HepG2 (cell line): ENCODE data around the gene OR2AK2. TPM values are rescaled to one million over a fixed set of nuclear protein-coding genes. Genes with fewer than 3 reads are reported as not detected.
A peak's percentile ranks its signal among the peaks of the same experiment; 100 is the strongest.

Experiments
- ATAC-seq: fragments of 200-7000 bp; cut with Tn5 transposase; 3 replicates; pipeline ENCODE4 v1.9.1; 2020; ENCODE audit warnings: mild to moderate bottlenecking, moderate library complexity
- BruUV-seq: library from RNA; stranded (reverse); fragments of 400-500 nt; replicated peaks from 2 replicates; lab custom pipeline; 2021; lab: Mats Ljungman, UMichigan
- CTCF ChIA-PET: fragments of 300-600 bp; formaldehyde crosslinking; extraction: SDS; loops from one replicate; lab custom pipeline; 2021; ENCODE audit warnings: low total read pairs, inconsistent platforms, low intra/inter-chr PET ratio; lab: Yijun Ruan, JAX
- POLR2A ChIA-PET: fragments of 350-600 bp; sonication (Branson Sonifier 250); formaldehyde crosslinking; loops from one replicate; lab custom pipeline; 2020; ENCODE audit warnings: antibody characterized with exemption, inconsistent platforms; lab: Yijun Ruan, JAX
- DNase-seq: peaks from one replicate; pipeline ENCODE4 v3.0.0-alpha.2; 2015; ENCODE audit warnings: low spot score
- FAIRE-seq: peaks from 3 replicates; lab custom pipeline; 2011; peaks lifted over from hg19 to GRCh38; lab: Jason Lieb, UNC
- H2AFZ ChIP-seq: one replicate; pipeline ENCODE4 v1.6.1; 2011; ENCODE audit warnings: low read length, inconsistent platforms
- H3K27ac ChIP-seq: fragments of 300-600 bp; 3 replicates; pipeline ENCODE4 v1.8.0; 2011; ENCODE audit warnings: mixed run types, mild to moderate bottlenecking, mixed read lengths, low read length, inconsistent platforms; ENCODE audit not compliant: insufficient read depth; ENCODE audit errors: extremely low read length
- H3K27me3 ChIP-seq, 2 experiments: fragments of 200-600 bp in 1 of 2; 2 replicates in 1 of 2; 3 replicates in 1 of 2; pipeline versions ENCODE4 v1.6.0 to v1.8.0; 2011; ENCODE audit warnings: low read length in 2 of 2, mild to moderate bottlenecking in 2 of 2, moderate library complexity in 2 of 2, inconsistent platforms in 1 of 2; ENCODE audit not compliant: insufficient read depth in 2 of 2, control insufficient read depth in 1 of 2
- H3K36me3 ChIP-seq, 2 experiments: fragments of 200-600 bp in 1 of 2; replicated peaks in 1 of 2; 2 replicates in 1 of 2; 3 replicates in 1 of 2; pipeline versions ENCODE4 v1.5.1 to v1.8.0; 2011; ENCODE audit warnings: low read length in 2 of 2, inconsistent platforms in 1 of 2; ENCODE audit not compliant: insufficient read depth in 2 of 2, control insufficient read depth in 1 of 2
- H3K4me1 ChIP-seq: 2 replicates; pipeline ENCODE4 v1.5.1; 2012; ENCODE audit warnings: low read length, inconsistent platforms; ENCODE audit not compliant: insufficient read depth
- H3K4me2 ChIP-seq: 2 replicates; pipeline ENCODE4 v1.6.0; 2011; ENCODE audit warnings: low read depth, low read length, inconsistent platforms
- H3K4me3 ChIP-seq, 3 experiments: fragments of 200-600 bp in 1 of 3; sonication (generic), shearing (Covaris generic) in 1 of 3; replicated peaks in 1 of 3; 2 replicates each; pipeline ENCODE4 v1.5.1; 2011 to 2016; ENCODE audit warnings: low read length in 3 of 3, inconsistent platforms in 2 of 3, low read depth in 2 of 3, mild to moderate bottlenecking in 2 of 3, control low read depth in 1 of 3, mixed read lengths in 1 of 3; ENCODE audit not compliant: insufficient read depth in 1 of 3
- H3K79me2 ChIP-seq: one replicate; pipeline ENCODE4 v1.6.1; 2011; ENCODE audit warnings: low read length, inconsistent platforms; ENCODE audit not compliant: insufficient read depth
- H3K9ac ChIP-seq: 2 replicates; pipeline ENCODE4 v1.6.0; 2011; ENCODE audit warnings: mild to moderate bottlenecking, low read depth, low read length, inconsistent platforms; ENCODE audit not compliant: insufficient read depth
- H3K9me3 ChIP-seq: 2 replicates; pipeline ENCODE4 v1.5.1; 2012; ENCODE audit warnings: mild to moderate bottlenecking, low read length
- H4K20me1 ChIP-seq: 2 replicates; pipeline ENCODE4 v1.6.0; 2011; ENCODE audit warnings: inconsistent platforms, mild to moderate bottlenecking, low read length, moderate library complexity; ENCODE audit not compliant: insufficient read depth
- ISX ChIP-seq: sonication (generic); formaldehyde crosslinking; conservative IDR thresholded peaks from 2 replicates; pipeline ENCODE4 v1.5.0; 2020; ENCODE audit warnings: missing genetic modification reagents
- MAFF ChIP-seq: IDR thresholded peaks from 2 replicates; pipeline ENCODE4 v1.6.1; 2011; ENCODE audit warnings: low read depth, low read length, improper control_type of control experiment
- MAFG ChIP-seq: sonication (generic); formaldehyde crosslinking; IDR thresholded peaks from 2 replicates; pipeline ENCODE4 v1.5.1; 2020; ENCODE audit warnings: mild to moderate bottlenecking, missing genetic modification reagents
- MAFK ChIP-seq, 2 experiments: IDR thresholded peaks in 1 of 2; conservative IDR thresholded peaks in 1 of 2; 2 replicates each; pipeline ENCODE4 v1.6.1; 2011; ENCODE audit warnings: improper control_type of control experiment in 2 of 2, low read length in 2 of 2
- NFE2L2 ChIP-seq: fragments of 150-350 bp; IDR thresholded peaks from 2 replicates; pipeline ENCODE4 v1.6.1; 2014; ENCODE audit warnings: low read length
- SRSF4 ChIP-seq: fragments of 200-400 bp; formaldehyde crosslinking; IDR thresholded peaks from one replicate; pipeline ENCODE4 v1.6.1; 2018; ENCODE audit warnings: mild to moderate bottlenecking, low read depth, low read length, moderate library complexity; ENCODE audit not compliant: poor library complexity, severe bottlenecking
- ZNF10 ChIP-seq: sonication (generic); formaldehyde crosslinking; IDR thresholded peaks from 2 replicates; pipeline ENCODE4 v1.4.0; 2020; ENCODE audit warnings: mild to moderate bottlenecking, low read depth, missing genetic modification reagents, borderline replicate concordance
- ZNF580 ChIP-seq: IDR thresholded peaks from 2 replicates; pipeline ENCODE4 v1.6.1; 2016; ENCODE audit warnings: low read depth, borderline replicate concordance
- ZNF629 ChIP-seq: sonication (generic); formaldehyde crosslinking; conservative IDR thresholded peaks from 2 replicates; pipeline ENCODE4 v1.5.0; 2020; ENCODE audit warnings: missing genetic modification reagents
- WGBS: methylation state at CpG from one replicate; pipeline ENCODE4 v1.1.6; 2017; ENCODE audit warnings: low lambda C conversion rate; 5-methylcytosine and 5-hydroxymethylcytosine counted together
- in situ Hi-C: cut with HindIII; loops from 2 replicates; pipeline ENCODE4 v1.10.0; 2017; ENCODE audit warnings: low pct_unique_long_range_greater_than_20kb; ENCODE audit not compliant: extremely low pct_ligation_motif_present
- intact Hi-C: fragments of 100-400 bp; cut with micrococcal nuclease; formaldehyde crosslinking; loops from one replicate; pipeline ENCODE4 v1.10.0; 2022; ENCODE audit not compliant: unreplicated experiment
- polyA plus RNA-seq, 8 experiments: library from polyadenylated mRNA; depleted of rRNA in 3 of 8; stranded (reverse) in 7 of 8; unstranded in 1 of 8; fragments of >200 nt; fragmentation: Illumina TruSeq in 4 of 8; extraction: Trizol in 4 of 8; gene quantifications; 2 replicates each; pipeline versions ENCODE4 v1.2.1 to v1.2.3, GENCODE V29; 2011 to 2016; ENCODE audit warnings: low read depth in 4 of 8, missing spikeins in 1 of 8, mixed read lengths in 1 of 8; ENCODE audit not compliant: insufficient read depth in 1 of 8
- total RNA-seq, 5 experiments: library from RNA; depleted of rRNA; stranded (reverse); fragments of >200 nt; fragmentation: Illumina TruSeq; extraction: Trizol; gene quantifications; 2 replicates each; pipeline ENCODE4 v1.2.3, GENCODE V29; 2016; ENCODE audit warnings: low read depth in 1 of 5
- TF ChIP-seq, protein P1 (sequence below): IDR thresholded peaks from 2 replicates; pipeline ENCODE4 v1.6.1; 2016; ENCODE audit warnings: low read depth, control low read depth
- TF ChIP-seq, protein P2 (sequence below): sonication (generic); formaldehyde crosslinking; IDR thresholded peaks from 2 replicates; pipeline ENCODE4 v1.5.1; 2020; ENCODE audit warnings: mild to moderate bottlenecking, moderate library complexity, missing genetic modification reagents

Gene OR2AK2
- total and polyA plus RNA-seq, 2 of the 13 experiments (the other 11 are each of a cell fraction or from before 2014, with no cell fraction given): not detected

DNA sequence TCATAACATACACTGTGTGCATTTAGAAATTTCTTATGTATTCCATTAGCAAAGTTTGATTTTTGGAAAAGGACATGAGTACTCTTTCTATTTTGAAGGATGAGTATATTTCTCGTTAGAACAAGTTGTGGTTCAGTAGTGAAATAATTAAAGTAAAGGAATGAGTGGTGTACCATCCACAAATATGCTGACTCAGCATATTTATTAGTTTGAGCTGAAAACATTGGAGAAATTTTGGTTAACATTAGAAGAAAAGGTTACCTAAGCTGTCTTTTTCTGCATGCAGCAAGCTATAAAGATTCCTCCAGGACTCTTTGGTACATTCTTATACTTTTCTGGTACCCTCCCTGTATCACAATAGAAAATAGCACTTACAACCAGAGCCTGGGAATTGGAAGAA is 42.7 kb downstream of the OR2AK2 start:
- WGBS: 0% methylated on average over 1 of the region's 1 CpG
- POLR2A ChIA-PET: no interaction called here
- ATAC-seq (no peak), DNase-seq (no peak), FAIRE-seq (no peak)
- Histone ChIP-seq H3K36me3 (no peaks in the 10 kb centered on the region), H3K79me2 (no peaks in the 10 kb centered on the region), H3K4me3 (no peak overlapping the region), H2AFZ (no peak overlapping the region), H3K9me3 (peaks cover 92% of the 10 kb centered on the region), H4K20me1 (no peaks in the 10 kb centered on the region), H3K27me3 (no peaks in the 10 kb centered on the region), H3K27ac (no peak overlapping the region), H3K9ac (no peak overlapping the region), H3K4me1 (no peaks in the 10 kb centered on the region), H3K4me2 (no peak overlapping the region)
- no TSS peak for BruUV-seq
- intact Hi-C loops: no loop called here
- CTCF ChIA-PET: no interaction called here
- TF ChIP-seq ZNF629 (CRISPR knock-in tag) (no peak), MAFF (peak; percentile 100), ZNF580 (no peak), SRSF4 (no peak), MAFG (CRISPR knock-in tag) (peak; percentile 83), ISX (no peak), NFE2L2 (0 out of 2 replicates have a peak, but pooled peaks have one; percentile 10), MAFK (conservative IDR thresholded peaks at IDR 0.05 in 1 of 2, IDR thresholded peaks at IDR 0.05 in 1 of 2; ENCODE audit: low read length in 2 of 2) (peak; percentile 100), ZNF10 (CRISPR knock-in tag) (no peak)
- TF ChIP-seq, protein P1, sequence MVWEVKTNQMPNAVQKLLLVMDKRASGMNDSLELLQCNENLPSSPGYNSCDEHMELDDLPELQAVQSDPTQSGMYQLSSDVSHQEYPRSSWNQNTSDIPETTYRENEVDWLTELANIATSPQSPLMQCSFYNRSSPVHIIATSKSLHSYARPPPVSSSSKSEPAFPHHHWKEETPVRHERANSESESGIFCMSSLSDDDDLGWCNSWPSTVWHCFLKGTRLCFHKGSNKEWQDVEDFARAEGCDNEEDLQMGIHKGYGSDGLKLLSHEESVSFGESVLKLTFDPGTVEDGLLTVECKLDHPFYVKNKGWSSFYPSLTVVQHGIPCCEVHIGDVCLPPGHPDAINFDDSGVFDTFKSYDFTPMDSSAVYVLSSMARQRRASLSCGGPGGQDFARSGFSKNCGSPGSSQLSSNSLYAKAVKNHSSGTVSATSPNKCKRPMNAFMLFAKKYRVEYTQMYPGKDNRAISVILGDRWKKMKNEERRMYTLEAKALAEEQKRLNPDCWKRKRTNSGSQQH: no peak
- TF ChIP-seq, protein P2, sequence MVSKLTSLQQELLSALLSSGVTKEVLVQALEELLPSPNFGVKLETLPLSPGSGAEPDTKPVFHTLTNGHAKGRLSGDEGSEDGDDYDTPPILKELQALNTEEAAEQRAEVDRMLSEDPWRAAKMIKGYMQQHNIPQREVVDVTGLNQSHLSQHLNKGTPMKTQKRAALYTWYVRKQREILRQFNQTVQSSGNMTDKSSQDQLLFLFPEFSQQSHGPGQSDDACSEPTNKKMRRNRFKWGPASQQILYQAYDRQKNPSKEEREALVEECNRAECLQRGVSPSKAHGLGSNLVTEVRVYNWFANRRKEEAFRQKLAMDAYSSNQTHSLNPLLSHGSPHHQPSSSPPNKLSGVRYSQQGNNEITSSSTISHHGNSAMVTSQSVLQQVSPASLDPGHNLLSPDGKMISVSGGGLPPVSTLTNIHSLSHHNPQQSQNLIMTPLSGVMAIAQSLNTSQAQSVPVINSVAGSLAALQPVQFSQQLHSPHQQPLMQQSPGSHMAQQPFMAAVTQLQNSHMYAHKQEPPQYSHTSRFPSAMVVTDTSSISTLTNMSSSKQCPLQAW (CRISPR knock-in tag): no peak
- in situ Hi-C loops: no loop called here
